Neural cell (in vitro differentiated cells): ENCODE results near the gene PHLDB2. TPM values are rescaled to one million over a fixed set of nuclear protein-coding genes. Genes with fewer than 3 reads are reported as not detected.

Experiments used
- H2AFZ ChIP-seq: fragments of 200-600, 300-800 bp; sonication (generic), shearing (Covaris generic); 2 replicates; pipeline ENCODE4 v1.6.0; 2014; ENCODE audit warnings: low read depth, mild to moderate bottlenecking, antibody characterized with exemption, low read length, moderate library complexity
- H3F3A ChIP-seq: fragments of 200-600 bp; shearing (Covaris generic); 2 replicates; pipeline ENCODE4 v1.6.1; 2016; ENCODE audit warnings: mild to moderate bottlenecking, moderate library complexity, mixed read lengths, antibody characterized with exemption, low read length; ENCODE audit not compliant: insufficient read depth, poor library complexity, severe bottlenecking
- H3K27ac ChIP-seq: fragments of 200-600, 300-800 bp; sonication (generic), shearing (Covaris generic); 2 replicates; pipeline ENCODE4 v1.5.1; 2014; ENCODE audit warnings: mild to moderate bottlenecking, low read length, moderate library complexity
- H3K27me3 ChIP-seq: fragments of 300-800, 200-600 bp; sonication (generic), shearing (Covaris generic); 2 replicates; pipeline ENCODE4 v1.6.0; 2014; ENCODE audit warnings: mild to moderate bottlenecking, low read depth, low read length, moderate library complexity; ENCODE audit not compliant: insufficient read depth
- H3K36me3 ChIP-seq: fragments of 300-800, 200-600 bp; sonication (generic), shearing (Covaris generic); 2 replicates; pipeline ENCODE4 v1.5.1; 2014; ENCODE audit warnings: mild to moderate bottlenecking, antibody characterized with exemption, low read length, moderate library complexity; ENCODE audit not compliant: insufficient read depth
- H3K4me2 ChIP-seq: fragments of 300-800, 200-600 bp; sonication (generic), shearing (Covaris generic); 2 replicates; pipeline ENCODE4 v1.6.0; 2014; ENCODE audit warnings: mild to moderate bottlenecking, low read length
- H3K4me3 ChIP-seq: fragments of 300-800, 200-600 bp; sonication (generic), shearing (Covaris generic); 2 replicates; pipeline ENCODE4 v1.5.1; 2014; ENCODE audit warnings: mild to moderate bottlenecking, low read length, moderate library complexity
- H3K79me2 ChIP-seq: fragments of 200-600 bp; shearing (Covaris generic); replicated peaks from 2 replicates; pipeline ENCODE4 v1.6.0; 2014; ENCODE audit warnings: mild to moderate bottlenecking, low read length, moderate library complexity; ENCODE audit not compliant: insufficient read depth
- H3K9ac ChIP-seq: fragments of 300-800, 200-600 bp; sonication (generic), shearing (Covaris generic); 2 replicates; pipeline ENCODE4 v1.6.1; 2016; ENCODE audit warnings: mild to moderate bottlenecking, low read length, mixed read lengths
- H3K9me2 ChIP-seq: fragments of 200-600 bp; shearing (Covaris generic); 2 replicates; pipeline ENCODE4 v1.6.1; 2016; ENCODE audit warnings: mild to moderate bottlenecking, low read length, mixed read lengths; ENCODE audit not compliant: insufficient read depth
- H3K9me3 ChIP-seq: fragments of 200-600, 300-800 bp; sonication (generic), shearing (Covaris generic); 2 replicates; pipeline ENCODE4 v1.6.1; 2016; ENCODE audit warnings: mild to moderate bottlenecking, mixed run types, low read length, moderate library complexity, mixed read lengths
- H4K20me1 ChIP-seq: fragments of 200-600 bp; shearing (Covaris generic); 2 replicates; pipeline ENCODE4 v1.6.1; 2016; ENCODE audit warnings: mild to moderate bottlenecking, mixed run types; ENCODE audit not compliant: insufficient read depth
- CTCF ChIP-seq: fragments of 450-650 bp; IDR thresholded peaks from 2 replicates; pipeline ENCODE4 v1.5.1; 2014; ENCODE audit warnings: antibody characterized with exemption, mild to moderate bottlenecking, moderate library complexity; ENCODE audit not compliant: poor library complexity, severe bottlenecking
- EP300 ChIP-seq: fragments of 450-650 bp; conservative IDR thresholded peaks from 2 replicates; pipeline ENCODE4 v1.6.1; 2014; ENCODE audit warnings: antibody characterized with exemption, mild to moderate bottlenecking, moderate library complexity; ENCODE audit not compliant: poor library complexity, severe bottlenecking
- EZH2 ChIP-seq: fragments of 200-600, 300-800 bp; shearing (Covaris generic), sonication (generic); IDR thresholded peaks from 2 replicates; pipeline ENCODE4 v1.6.1; 2014; ENCODE audit warnings: antibody characterized with exemption, low read length, borderline replicate concordance, mild to moderate bottlenecking; ENCODE audit not compliant: insufficient read depth, poor library complexity, severe bottlenecking
- MXI1 ChIP-seq: fragments of 450-650 bp; conservative IDR thresholded peaks from 2 replicates; pipeline ENCODE4 v1.6.1; 2014; ENCODE audit warnings: antibody characterized with exemption, mild to moderate bottlenecking; ENCODE audit not compliant: poor library complexity, severe bottlenecking
- POLR2AphosphoS5 ChIP-seq: IDR thresholded peaks from 2 replicates; pipeline ENCODE4 v1.6.1; 2012
- RAD21 ChIP-seq: fragments of 450-650 bp; conservative IDR thresholded peaks from 2 replicates; pipeline ENCODE4 v1.6.1; 2014; ENCODE audit warnings: antibody characterized with exemption, mild to moderate bottlenecking, moderate library complexity
- REST ChIP-seq: IDR thresholded peaks from 2 replicates; pipeline ENCODE4 v1.6.1; 2012; ENCODE audit warnings: borderline replicate concordance
- SMC3 ChIP-seq: fragments of 450-650 bp; conservative IDR thresholded peaks from 2 replicates; pipeline ENCODE4 v1.6.1; 2014; ENCODE audit warnings: antibody characterized with exemption, mild to moderate bottlenecking, moderate library complexity; ENCODE audit not compliant: poor library complexity
- TAF1 ChIP-seq: IDR thresholded peaks from 2 replicates; pipeline ENCODE4 v1.6.1; 2012; ENCODE audit warnings: low read depth
- polyA plus RNA-seq: library from polyadenylated mRNA; depleted of rRNA; stranded (reverse); fragments of >200 nt; gene quantifications from 2 replicates; pipeline ENCODE4 v1.2.3, GENCODE V29; 2014

The PHLDB2 gene
- polyA plus RNA-seq, 1 donor from 2014 or later: 1.4 TPM

GRCh38 chr3:111901637-111902036 lies 42.6 kb downstream of the PHLDB2 start:
- Histone ChIP-seq H3F3A (no peaks in the 10 kb centered on the region), H3K9me2 (no peaks in the 10 kb centered on the region), H3K27me3 (no peaks in the 10 kb centered on the region), H3K4me3 (no peak overlapping the region), H3K9me3 (no peaks in the 10 kb centered on the region), H3K79me2 (no peaks in the 10 kb centered on the region), H4K20me1 (no peaks in the 10 kb centered on the region), H3K27ac (no peak overlapping the region), H3K4me2 (no peak overlapping the region), H2AFZ (no peak overlapping the region), H3K36me3 (no peaks in the 10 kb centered on the region), H3K9ac (no peak overlapping the region)
- TF ChIP-seq MXI1 (no peak), POLR2AphosphoS5 (no peak), TAF1 (no peak), SMC3 (no peak), CTCF (no peak), REST (no peak), RAD21 (no peak), EP300 (no peak), EZH2 (no peak)

- no peaks in the 10 kb centered on the region for H3F3A ChIP-seq
These were observed 43.5 kb downstream of the PHLDB2 start for GRCh38 chr3:111902534-111902933.

More at GRCh38 chr3:111902534-111902933, 43.5 kb downstream of the PHLDB2 start:
- H3K9me2 ChIP-seq: no peaks in the 10 kb centered on the region
- no peak overlapping the region for H3K9ac ChIP-seq
- no peaks in the 10 kb centered on the region for H3K27me3 ChIP-seq
- no peaks in the 10 kb centered on the region for H4K20me1 ChIP-seq
- no peak overlapping the region for H3K4me2 ChIP-seq
- no peak overlapping the region for H3K27ac ChIP-seq
- no peak overlapping the region for H3K4me3 ChIP-seq
- no peak overlapping the region for H2AFZ ChIP-seq
- no peaks in the 10 kb centered on the region for H3K79me2 ChIP-seq
- H3K36me3 ChIP-seq: no peaks in the 10 kb centered on the region
- TF ChIP-seq SMC3 (no peak), POLR2AphosphoS5 (no peak), EZH2 (no peak), EP300 (no peak), RAD21 (no peak), REST (no peak), TAF1 (no peak), CTCF (no peak), MXI1 (no peak)
- H3K9me3 ChIP-seq: no peaks in the 10 kb centered on the region
